ENCODE results near the gene LRRC10.

DNA sequence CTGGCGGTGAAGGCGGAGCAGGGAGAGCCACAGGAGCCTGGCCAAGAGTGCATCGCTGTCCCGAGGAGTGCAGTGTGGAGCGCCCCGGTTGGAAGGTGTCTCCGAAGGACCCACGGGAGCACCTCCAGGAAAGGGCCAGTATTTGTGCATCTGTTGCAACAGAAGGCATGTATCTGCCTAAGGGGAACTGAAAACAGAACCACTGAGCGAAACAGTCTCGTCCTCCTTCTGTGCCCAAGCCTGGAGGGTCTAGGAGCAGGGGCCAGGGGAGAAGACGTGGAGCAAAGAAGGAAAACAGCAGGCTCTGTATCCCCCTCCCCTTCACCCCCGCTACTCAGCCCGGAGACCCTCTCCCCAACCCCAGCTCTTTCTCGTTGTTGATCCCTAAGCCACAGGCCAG, 5.3 kb upstream of the LRRC10 start:
- TF ChIP-seq, protein P1, sequence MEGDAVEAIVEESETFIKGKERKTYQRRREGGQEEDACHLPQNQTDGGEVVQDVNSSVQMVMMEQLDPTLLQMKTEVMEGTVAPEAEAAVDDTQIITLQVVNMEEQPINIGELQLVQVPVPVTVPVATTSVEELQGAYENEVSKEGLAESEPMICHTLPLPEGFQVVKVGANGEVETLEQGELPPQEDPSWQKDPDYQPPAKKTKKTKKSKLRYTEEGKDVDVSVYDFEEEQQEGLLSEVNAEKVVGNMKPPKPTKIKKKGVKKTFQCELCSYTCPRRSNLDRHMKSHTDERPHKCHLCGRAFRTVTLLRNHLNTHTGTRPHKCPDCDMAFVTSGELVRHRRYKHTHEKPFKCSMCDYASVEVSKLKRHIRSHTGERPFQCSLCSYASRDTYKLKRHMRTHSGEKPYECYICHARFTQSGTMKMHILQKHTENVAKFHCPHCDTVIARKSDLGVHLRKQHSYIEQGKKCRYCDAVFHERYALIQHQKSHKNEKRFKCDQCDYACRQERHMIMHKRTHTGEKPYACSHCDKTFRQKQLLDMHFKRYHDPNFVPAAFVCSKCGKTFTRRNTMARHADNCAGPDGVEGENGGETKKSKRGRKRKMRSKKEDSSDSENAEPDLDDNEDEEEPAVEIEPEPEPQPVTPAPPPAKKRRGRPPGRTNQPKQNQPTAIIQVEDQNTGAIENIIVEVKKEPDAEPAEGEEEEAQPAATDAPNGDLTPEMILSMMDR (conservative IDR thresholded peaks at IDR 0.05) = no peak
- TF ChIP-seq EZH2 (IDR thresholded peaks at IDR 0.05; ENCODE audit: low read depth) = no peak
